ELF-1 (cell line): ENCODE results near the gene NAIF1.
A peak's percentile ranks its signal among the peaks of the same experiment; 100 is the strongest.
"Not testable (repeated sequence)": the region's sequence is repeated elsewhere in the genome, so short reads cannot be mapped to it uniquely, and the experiment has no call there.

Experiments
- DNase-seq: peaks from one replicate; pipeline ENCODE4 v3.0.0-alpha.2; 2016; ENCODE audit warnings: low read depth, low spot score

NAIF1 gene, protein sequence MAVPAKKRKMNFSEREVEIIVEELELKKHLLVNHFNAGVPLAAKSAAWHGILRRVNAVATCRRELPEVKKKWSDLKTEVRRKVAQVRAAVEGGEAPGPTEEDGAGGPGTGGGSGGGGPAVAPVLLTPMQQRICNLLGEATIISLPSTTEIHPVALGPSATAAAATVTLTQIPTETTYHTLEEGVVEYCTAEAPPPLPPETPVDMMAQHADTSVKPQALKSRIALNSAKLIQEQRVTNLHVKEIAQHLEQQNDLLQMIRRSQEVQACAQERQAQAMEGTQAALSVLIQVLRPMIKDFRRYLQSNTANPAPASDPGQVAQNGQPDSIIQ

DNA sequence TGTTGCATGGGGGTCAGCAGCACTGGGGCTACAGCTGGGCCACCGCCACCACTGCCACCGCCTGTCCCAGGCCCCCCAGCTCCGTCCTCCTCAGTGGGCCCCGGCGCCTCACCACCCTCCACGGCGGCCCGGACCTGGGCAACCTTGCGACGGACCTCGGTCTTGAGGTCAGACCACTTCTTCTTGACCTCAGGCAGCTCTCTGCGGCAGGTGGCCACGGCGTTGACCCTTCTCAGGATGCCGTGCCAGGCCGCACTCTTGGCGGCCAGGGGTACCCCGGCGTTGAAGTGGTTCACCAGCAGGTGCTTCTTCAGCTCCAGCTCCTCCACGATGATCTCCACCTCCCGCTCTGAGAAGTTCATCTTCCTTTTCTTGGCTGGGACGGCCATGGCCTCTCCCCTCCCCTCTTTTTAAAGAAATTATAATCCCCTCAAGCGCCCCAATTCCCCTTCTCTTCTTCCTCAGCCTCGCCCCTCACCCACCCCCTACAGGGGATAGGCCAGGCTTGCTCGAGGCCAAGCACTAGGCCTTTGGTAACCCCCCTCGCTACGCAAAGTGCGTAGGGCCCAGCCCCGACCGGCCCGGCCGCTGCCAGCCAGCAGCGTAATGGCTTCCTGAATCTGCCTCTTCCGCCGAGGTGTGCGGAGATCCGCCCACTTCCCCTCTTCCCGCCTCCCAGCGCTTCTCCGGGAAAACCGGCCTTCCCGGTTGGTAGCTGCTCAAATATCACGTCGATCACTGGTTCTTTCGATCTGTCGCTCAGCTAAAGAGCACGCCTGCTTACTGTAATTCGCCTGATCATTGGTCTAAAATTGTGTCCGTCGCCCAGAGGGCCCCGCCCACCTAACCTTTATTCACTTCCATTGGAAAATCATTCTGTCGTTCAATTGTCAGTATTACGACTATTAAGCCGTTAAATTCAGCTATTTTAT is at the start of gene NAIF1:
Gene NAIF1 (minus strand): TSS at position 608 of the 932 bp plus-strand sequence. CDS start 219 bp downstream, at position 389.
- DNase-seq = peak; percentile 99

DNA sequence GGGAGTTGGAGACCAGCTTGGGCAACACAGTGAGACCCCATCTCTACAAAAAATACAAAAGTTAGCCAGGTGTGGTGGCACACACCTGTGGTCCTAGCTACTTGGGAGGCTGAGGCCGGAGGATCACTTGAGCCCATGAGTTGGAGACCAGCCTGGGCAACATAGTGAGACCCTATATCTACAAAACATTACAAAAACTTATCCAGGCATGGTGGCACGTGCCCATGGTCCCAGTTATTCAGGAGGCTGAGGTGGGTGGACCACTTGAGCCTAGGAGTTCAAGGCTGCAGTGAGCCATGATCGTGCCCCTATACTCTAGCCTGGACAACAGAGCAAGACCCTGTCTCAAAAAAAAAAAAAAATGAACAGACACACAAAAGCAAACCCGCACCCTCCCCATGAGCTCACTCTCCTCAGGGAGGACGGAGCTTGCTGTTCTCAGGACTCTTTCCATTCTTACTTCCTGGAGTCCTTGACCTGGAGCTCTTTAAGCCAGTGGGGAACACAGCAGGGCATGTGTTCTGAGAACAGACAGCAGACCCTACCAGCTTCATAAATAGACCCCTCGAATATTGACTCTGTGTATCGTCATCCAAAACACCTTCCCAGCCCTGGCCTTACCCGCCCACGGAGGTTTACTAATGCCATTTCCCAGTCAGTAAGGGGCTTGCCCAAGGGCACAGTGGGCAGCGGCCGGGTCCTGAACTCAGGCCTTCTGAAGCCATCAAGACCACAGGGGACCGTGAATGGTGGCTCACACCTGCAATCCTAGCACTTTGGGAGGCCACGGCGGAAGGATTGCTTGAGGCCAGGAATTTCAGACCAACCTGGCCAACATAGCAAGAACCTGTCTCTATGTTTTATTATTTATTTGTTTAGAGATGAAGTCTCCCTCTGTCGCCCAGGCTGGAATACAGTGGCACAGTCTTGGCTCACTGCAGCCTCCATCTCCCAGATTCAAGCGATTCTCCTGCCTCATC is 49.3 kb upstream of the NAIF1 start:
- DNase-seq = no peak

DNA sequence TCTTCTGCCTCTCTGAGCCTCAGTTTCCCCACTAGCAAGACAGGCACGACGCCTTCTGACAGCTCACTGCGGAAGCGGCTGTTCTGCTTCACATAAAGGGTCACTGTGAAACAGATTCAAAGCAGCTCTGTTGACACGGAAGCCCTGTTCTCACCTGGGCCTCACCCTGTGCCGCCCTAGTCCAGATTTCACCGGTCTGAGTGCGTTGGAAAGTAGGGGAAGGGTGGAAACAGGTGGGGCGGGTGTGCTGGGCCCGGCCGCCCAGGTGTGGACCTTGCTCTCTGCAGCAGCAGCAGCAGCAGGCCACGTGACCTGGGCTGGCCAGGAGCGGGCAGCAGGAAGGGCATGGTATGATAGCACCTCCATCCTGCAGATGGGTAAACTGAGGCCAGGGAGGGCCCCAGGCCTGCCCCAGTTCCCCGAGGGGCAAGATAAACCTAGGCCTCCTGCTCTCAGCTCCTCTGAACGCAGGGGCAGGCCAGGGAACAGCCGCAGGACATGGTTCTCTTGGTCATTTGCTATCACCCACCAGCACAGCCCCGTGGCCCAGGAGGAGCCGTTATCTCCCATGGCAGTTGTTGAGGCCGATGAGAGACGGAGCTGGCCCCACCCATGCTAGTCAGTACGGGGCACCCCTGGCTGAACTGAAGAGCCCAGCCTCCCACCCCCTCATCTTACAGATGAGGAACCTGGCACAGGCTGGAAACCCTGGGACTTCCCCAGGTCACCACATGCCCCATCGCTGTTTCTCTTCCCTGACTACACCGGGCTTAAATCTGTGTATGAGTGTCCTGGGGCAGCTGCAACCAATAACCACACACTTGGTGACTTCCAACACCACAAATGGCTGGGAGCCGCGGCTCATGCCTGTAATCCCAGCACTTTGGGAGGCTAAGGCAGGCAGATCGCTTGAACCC is 48.3 kb upstream of the NAIF1 start:
- DNase-seq = no peak

DNA sequence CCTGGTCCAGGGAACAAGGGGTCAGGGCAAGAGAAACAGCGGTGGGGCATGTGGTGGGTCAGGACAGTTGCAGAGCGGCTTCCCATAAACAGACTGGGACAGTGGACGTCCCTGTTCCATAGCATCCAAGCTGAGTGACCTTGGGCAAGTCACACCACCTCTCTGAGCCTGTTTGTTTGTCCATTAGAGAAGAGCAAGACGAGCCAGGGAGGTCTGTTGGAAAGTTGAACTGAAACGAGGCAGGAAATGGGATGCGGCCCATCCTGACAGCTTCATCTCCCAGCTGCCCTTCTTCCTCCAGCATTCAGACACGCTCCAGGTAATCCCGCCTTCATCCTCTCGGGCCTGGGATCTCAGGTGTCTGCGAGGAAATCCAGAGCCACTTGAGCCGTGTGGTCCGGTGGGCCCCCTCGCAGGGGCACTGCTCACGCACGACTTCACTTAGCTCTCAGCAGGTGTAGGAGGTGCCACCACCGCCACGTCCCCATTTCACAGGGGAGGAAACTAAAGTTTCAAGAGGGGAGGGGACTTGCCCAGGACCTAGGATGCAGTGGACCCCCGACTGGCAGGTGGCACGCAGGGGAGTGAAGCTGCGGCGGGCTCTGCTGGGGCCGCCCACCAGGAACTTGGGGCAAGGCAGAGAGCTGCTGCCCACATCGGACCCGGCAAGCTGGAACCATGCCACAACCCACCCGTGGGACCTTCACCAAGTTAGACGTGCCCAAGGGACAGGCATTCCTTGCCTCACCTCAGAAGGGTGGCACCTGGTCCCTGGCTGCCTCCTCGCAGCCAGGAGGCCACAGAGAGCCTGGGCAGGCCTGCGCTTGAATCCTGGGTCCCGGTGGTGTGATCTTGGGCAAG is 47.4 kb upstream of the NAIF1 start:
- DNase-seq = no peak

DNA sequence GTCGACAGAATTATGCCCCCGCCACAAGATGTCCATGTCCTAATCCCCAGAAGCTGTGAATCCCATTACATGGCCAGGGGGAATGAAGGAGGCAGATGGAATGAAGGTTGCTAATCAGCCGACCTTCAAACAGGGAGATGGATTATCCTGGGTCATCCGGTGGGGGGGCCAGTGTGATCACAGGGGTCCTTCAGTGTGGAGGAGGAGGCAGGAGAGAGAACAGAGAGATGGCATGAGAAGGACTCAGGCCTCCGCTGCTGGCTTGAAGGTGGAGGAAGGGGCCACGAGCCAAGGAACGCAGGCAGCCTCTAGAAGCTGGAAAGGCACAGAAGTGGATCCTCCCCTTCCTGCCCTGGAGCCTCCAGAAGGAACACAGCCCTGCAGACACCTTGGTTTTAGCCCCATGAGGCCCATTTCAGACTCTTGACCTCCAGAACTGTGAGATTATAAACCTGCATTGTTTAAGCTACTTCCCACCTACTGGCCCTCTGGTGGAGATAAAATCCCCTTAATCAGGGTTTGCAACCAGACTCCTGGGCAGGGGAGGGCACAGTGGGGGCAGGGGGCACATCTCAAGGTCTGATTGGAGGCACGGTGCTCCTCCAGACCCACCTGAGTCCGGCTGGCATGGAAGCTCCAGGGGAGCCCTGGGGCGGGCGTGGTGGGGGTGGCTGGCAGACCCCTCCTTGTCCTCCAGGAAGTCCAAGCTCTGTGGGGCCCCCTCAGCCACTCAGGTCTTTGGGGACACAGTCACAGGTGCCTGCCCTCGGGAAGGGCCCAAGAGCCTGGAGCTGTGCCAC is 46.6 kb upstream of the NAIF1 start:
- no peak for DNase-seq

DNA sequence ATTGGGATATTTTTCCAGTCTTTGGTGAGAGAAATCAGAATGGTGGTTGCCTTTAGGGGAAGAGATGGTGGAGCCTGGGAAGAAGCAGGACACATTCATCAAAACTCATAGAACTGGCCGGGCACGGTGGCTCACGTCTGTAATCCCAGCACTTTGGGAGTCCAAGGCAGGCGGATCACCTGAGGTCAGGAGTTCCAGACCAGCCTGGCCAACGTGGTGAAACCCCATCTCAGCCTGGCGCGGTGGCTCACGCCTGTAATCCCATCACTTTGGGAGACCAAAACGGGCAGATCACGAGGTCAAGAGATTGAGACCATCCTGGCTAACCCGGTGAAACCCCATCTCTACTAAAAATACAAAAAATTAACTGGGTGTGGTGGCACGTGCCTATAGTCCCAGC is 44.6 kb upstream of the NAIF1 start:
- not testable (repeated sequence) for DNase-seq

DNA sequence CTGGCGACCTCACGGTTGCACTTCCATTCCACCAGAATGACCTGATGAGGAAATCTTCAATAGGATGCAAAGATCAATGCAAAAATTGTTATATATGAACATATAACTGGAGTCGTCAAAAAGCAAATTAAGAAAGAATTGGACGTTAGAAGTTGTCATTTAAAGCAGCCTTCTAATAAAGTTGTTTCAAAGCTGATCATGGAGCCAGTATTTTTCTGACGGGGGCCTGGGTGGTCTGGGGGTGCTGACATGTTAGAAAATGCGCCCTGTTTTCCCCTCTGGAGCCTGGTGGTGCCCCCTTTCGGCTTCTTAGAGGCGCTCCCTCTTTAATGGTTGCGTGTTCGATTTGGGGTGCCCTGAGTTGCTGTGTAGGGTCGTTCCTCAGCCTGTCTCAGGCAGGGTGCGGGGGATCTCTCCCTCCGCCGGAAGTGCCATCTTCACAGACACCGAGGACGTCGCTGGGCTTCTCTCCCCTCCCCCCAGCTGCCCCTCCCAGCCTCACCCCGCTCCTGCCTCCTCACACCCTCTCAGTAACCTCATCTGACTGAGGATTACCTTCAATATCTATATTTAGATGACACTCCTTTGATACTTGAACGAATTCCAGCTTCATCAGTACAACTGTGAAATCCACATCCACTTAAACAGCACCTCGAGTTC is 42.1 kb upstream of the NAIF1 start:
- no peak for DNase-seq

DNA sequence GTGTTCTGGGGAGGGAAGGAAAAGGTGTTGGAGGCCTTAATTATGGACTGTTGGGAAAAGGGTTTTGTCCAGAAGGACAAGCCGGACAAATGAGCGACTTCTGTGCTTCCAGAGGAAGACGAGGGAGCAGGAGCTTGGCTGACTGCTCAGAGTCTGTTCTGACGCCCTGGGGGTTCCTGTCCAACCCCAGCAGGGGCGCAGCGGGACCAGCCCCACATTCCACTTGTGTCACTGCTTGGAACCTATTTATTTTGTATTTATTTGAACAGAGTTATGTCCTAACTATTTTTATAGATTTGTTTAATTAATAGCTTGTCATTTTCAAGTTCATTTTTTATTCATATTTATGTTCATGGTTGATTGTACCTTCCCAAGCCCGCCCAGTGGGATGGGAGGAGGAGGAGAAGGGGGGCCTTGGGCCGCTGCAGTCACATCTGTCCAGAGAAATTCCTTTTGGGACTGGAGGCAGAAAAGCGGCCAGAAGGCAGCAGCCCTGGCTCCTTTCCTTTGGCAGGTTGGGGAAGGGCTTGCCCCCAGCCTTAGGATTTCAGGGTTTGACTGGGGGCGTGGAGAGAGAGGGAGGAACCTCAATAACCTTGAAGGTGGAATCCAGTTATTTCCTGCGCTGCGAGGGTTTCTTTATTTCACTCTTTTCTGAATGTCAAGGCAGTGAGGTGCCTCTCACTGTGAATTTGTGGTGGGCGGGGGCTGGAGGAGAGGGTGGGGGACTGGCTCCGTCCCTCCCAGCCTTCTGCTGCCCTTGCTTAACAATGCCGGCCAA is 41.3 kb upstream of the NAIF1 start:
- no peak for DNase-seq

DNA sequence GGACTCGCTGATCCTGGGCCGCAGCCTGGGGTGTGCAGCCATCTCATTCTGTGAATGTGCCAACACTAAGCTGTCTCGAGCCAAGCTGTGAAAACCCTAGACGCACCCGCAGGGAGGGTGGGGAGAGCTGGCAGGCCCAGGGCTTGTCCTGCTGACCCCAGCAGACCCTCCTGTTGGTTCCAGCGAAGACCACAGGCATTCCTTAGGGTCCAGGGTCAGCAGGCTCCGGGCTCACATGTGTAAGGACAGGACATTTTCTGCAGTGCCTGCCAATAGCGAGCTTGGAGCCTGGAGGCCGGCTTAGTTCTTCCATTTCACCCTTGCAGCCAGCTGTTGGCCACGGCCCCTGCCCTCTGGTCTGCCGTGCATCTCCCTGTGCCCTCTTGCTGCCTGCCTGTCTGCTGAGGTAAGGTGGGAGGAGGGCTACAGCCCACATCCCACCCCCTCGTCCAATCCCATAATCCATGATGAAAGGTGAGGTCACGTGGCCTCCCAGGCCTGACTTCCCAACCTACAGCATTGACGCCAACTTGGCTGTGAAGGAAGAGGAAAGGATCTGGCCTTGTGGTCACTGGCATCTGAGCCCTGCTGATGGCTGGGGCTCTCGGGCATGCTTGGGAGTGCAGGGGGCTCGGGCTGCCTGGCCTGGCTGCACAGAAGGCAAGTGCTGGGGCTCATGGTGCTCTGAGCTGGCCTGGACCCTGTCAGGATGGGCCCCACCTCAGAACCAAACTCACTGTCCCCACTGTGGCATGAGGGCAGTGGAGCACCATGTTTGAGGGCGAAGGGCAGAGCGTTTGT is 40.5 kb upstream of the NAIF1 start:
- DNase-seq = no peak

DNA sequence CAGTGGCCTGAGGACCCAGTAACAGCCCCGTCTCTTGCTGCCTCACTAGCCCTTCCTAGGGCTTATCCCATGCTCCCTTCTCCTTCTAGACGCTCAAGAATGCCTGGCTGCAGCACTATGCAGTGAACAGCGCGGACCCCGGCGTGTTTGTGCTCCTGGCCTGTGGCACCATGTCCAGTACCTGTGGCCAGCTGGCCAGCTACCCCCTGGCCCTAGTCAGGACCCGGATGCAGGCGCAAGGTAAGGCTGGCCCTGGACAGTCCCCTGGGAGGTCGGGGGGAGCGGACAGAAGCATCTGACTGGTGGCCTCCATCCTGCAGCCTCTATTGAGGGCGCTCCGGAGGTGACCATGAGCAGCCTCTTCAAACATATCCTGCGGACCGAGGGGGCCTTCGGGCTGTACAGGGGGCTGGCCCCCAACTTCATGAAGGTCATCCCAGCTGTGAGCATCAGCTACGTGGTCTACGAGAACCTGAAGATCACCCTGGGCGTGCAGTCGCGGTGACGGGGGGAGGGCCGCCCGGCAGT is 39.9 kb upstream of the NAIF1 start:
- no peak for DNase-seq

DNA sequence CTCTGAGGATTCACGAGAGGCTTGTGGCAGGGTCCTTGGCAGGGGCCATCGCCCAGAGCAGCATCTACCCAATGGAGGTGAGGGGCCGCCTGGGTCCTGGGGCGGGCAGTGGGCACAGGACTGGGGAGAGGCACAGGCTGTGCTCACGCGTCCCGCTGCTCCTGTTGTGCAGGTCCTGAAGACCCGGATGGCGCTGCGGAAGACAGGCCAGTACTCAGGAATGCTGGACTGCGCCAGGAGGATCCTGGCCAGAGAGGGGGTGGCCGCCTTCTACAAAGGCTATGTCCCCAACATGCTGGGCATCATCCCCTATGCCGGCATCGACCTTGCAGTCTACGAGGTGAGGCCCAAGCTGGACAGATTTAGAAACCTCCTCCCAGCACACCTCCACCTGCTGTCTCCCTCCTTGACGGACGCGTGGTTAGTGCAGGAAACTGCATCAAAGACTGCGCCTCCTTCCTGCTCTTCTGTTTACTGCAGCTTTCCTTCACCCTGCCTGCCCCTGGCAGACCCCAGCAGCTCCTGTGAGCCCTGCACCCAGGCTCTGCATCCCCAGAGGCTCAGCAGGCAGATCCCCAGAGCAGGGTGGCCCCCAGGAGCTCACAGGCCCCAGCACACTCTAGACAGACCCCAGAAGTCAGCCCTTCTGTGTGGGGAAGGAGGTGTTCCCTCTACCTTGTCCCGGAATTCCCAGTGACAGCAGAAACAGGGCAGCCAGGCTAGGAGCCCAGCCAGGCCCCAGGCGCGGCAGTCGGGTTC is 39.2 kb upstream of the NAIF1 start:
- no peak for DNase-seq

DNA sequence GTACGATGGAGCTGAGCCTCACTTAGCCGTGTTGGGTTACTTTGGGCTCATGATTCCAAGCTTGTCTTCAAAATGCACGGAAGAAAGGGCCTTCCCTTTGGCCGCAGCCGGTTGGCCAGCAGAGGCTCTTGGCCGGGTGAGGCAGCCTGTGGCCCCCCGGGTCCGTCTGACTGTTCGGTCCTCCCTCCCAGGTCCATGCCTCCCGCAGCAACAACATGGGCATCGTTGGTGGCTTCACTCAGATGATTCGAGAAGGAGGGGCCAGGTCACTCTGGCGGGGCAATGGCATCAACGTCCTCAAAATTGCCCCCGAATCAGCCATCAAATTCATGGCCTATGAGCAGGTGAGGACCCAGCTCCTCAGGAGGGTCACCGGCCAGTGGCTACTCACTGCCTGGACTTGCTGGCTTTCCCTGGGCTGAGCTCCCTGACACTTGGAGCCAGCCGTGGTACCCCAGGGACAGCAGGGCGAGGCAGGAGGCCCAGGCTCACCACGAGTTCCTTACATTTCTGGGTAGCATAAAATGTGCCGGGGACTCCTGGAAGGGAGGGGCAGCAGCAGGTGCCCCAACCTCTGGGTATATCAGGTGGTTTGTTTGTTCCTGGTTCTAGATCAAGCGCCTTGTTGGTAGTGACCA is 38.5 kb upstream of the NAIF1 start:
- DNase-seq = no peak

DNA sequence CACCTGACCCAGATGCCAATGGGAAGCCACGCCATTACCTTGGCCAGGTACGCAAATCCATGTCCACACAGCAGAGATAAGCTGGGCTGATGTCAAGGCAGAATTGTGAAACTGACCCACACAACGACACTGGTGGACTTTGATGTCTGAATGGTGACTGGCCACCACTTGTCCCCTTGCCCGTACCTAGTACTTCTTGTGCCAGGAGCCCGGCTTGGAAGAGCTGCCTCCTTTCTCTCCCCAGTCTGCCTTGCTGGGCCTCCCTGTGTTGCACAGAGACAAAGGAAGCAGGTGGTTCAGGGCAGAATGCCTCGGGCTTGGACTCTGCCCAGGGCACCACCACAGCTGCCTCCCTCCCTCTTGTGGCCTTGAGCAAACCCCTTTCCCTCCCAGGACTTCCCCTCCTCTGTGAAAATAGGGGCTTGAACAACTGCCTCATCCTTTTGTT is 37.1 kb upstream of the NAIF1 start:
- DNase-seq = no peak

DNA sequence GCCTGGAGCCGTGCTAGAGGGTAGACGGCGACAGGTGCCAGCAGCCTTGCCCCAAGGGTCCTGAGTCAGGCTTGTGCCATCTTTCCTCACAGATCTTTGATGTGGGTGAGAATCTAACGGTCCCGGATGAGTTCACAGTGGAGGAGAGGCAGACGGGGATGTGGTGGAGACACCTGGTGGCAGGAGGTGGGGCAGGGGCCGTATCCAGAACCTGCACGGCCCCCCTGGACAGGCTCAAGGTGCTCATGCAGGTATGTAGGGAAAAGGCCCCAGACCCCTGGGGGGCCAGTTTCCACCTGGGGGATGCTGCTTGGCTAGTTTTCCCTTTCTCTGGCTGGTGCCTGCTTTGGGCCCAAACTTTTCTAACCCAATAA is 36.5 kb upstream of the NAIF1 start:
- peak; percentile 47 for DNase-seq
